ENCODE results near the gene SLC35C1. TPM values are rescaled to one million over a fixed set of nuclear protein-coding genes. Genes with fewer than 3 reads are reported as not detected.

SLC35C1 gene
- total and polyA plus RNA-seq, 9 of the 15 experiments (the other 6 are each of a cell fraction or from before 2014, with no cell fraction given) = 0.65 to 13.1 (median 2.4) TPM

- no peaks in the 10 kb centered on the region for H4K20me1 ChIP-seq (replicated peaks; ENCODE audit: control insufficient read depth, insufficient read depth, low read length)
- no peaks in the 10 kb centered on the region for H3K9me1 ChIP-seq (ENCODE audit: control insufficient read depth, insufficient read depth, low read length)
- CTCF ChIA-PET (ENCODE audit: low intra/inter-chr PET ratio) = no interaction called here
- H3K9ac ChIP-seq (ENCODE audit: insufficient read depth in 1 of 2, low read depth in 2 of 2, low read length in 2 of 2) = peak overlapping the region in 1 of 2 experiments; percentile 56; a peak in 1 of 4 replicates
- H3K9me3 ChIP-seq (replicated peaks; ENCODE audit: control insufficient read depth, insufficient read depth, low read depth, low read length) = no peaks in the 10 kb centered on the region
- POLR2A ChIA-PET = no interaction called here
- H3K4me3 ChIP-seq = no peak overlapping the region
- H3K4me1 ChIP-seq (replicated peaks in 1 of 2; ENCODE audit: control insufficient read depth in 2 of 2, insufficient read depth in 2 of 2, low read length in 2 of 2) = peaks cover 7 to 12% of the 10 kb centered on the region in 2 experiments; a peak in 4 of 5 replicates
- WGBS (ENCODE audit: insufficient coverage, low coverage, missing lambda C conversion rate) = 32% methylated on average over 6 of the region's 6 CpGs
- no peak for ATAC-seq
- no peaks in the 10 kb centered on the region for H3K79me2 ChIP-seq (ENCODE audit: control insufficient read depth, insufficient read depth, low read length)
- intact Hi-C loops (cut with micrococcal nuclease) = no loop called here
- no peak for FAIRE-seq
- H3K36me3 ChIP-seq (ENCODE audit: control insufficient read depth, insufficient read depth, low read length) = no peaks in the 10 kb centered on the region
- H2AFZ ChIP-seq (ENCODE audit: low read depth, low read length) = peak overlapping the region; percentile 60; the same call in 1 of the 2 replicates
- no peaks in the 10 kb centered on the region for H3K27me3 ChIP-seq (ENCODE audit: control insufficient read depth in 2 of 2, insufficient read depth in 2 of 2, low read length in 2 of 2)
- peak in 1 of 4 experiments; percentile 31 for DNase-seq (ENCODE audit: extremely low read depth in 1 of 4, low spot score in 3 of 4)
- no TSS peak for BruUV-seq (replicated peaks)
- H3K27ac ChIP-seq (ENCODE audit: extremely low read depth, low read depth, low read length) = no peak overlapping the region
- H3K4me2 ChIP-seq (ENCODE audit: insufficient read depth, low read length) = no peak overlapping the region
- in situ Hi-C loops (cut with MboI) = no loop called here
- TF ChIP-seq RBFOX2 (IDR thresholded peaks at IDR 0.05; ENCODE audit: low read depth, low read length) = no peak
- TF ChIP-seq MBD2 (IDR thresholded peaks at IDR 0.05; ENCODE audit: borderline replicate concordance, low read depth) = no peak
- no peak for TF ChIP-seq THRA (IDR thresholded peaks at IDR 0.05)
- TF ChIP-seq CBFB (CRISPR knock-in tag; IDR thresholded peaks at IDR 0.05) = no peak
- TF ChIP-seq RAD21 (CRISPR knock-in tag; conservative IDR thresholded peaks at IDR 0.05 in 1 of 2, IDR thresholded peaks at IDR 0.05 in 1 of 2) = no peak
- 0 out of 2 replicates have a peak, but pooled peaks have one; percentile 20 for TF ChIP-seq ZFX (CRISPR knock-in tag; IDR thresholded peaks at IDR 0.05)
- TF ChIP-seq KLF1 (tag; IDR thresholded peaks at IDR 0.05) = no peak
- TF ChIP-seq MTA3 (IDR thresholded peaks at IDR 0.05; ENCODE audit: borderline replicate concordance) = no peak
- TF ChIP-seq HES1 (IDR thresholded peaks at IDR 0.05; ENCODE audit: low read depth) = no peak
- TF ChIP-seq HOMEZ (CRISPR knock-in tag; IDR thresholded peaks at IDR 0.05) = no peak
- TF ChIP-seq HMG20B (CRISPR knock-in tag; IDR thresholded peaks at IDR 0.05) = no peak
- peak in 1 of 2 experiments; percentile 76 for TF ChIP-seq E2F6 (IDR thresholded peaks at IDR 0.05; ENCODE audit: borderline replicate concordance in 1 of 2, extremely low read depth in 1 of 2, insufficient read depth in 1 of 2, insufficient read length in 1 of 2, low read depth in 1 of 2, low read length in 1 of 2, poor library complexity in 1 of 2, severe bottlenecking in 1 of 2)
- TF ChIP-seq GATAD2B (IDR thresholded peaks at IDR 0.05; ENCODE audit: borderline replicate concordance) = no peak
- TF ChIP-seq BHLHE40 (IDR thresholded peaks at IDR 0.05; ENCODE audit: low read length) = peak; percentile 86
Observed at GRCh38 chr11:45839204-45839603, 34.3 kb downstream of the SLC35C1 start.

Measured in K562 (cell line).